ENCODE data around the gene PHLDA3.

The PHLDA3 gene

GRCh38 chr1:201465698-201466290 lies 3.2 kb downstream of the PHLDA3 start:
- DNase-seq (no peak), ATAC-seq (ENCODE audit: insufficient read depth, low read depth) (no peak)
- Histone ChIP-seq H3K9me3 (ENCODE audit: insufficient read depth, low read length, severe bottlenecking) (no peaks in the 10 kb centered on the region), H3K27ac (ENCODE audit: low read length) (no peak overlapping the region), H4K20me1 (ENCODE audit: insufficient read depth, low read length) (peaks cover 8% of the 10 kb centered on the region), H3K27me3 (ENCODE audit: insufficient read depth, low read length, poor library complexity) (no peaks in the 10 kb centered on the region), H3K4me2 (ENCODE audit: insufficient read depth, low read length) (no peak overlapping the region), H3K9ac (ENCODE audit: low read depth, low read length) (no peak overlapping the region), H3K4me3 (ENCODE audit: low read depth in 1 of 2, low read length in 2 of 2) (no peak overlapping the region), H2AFZ (ENCODE audit: low read depth, low read length) (no peak overlapping the region), H3K79me2 (ENCODE audit: insufficient read depth, low read length) (peaks cover 4% of the 10 kb centered on the region), H3K36me3 (ENCODE audit: insufficient read depth, low read length) (peaks cover 7% of the 10 kb centered on the region), H3K4me1 (ENCODE audit: insufficient read depth, low read length) (peaks cover 31% of the 10 kb centered on the region)
- TF ChIP-seq CTCF (IDR thresholded peaks at IDR 0.05; ENCODE audit: borderline replicate concordance, extremely low read depth, low read length, poor library complexity, severe bottlenecking) (no peak), EZH2 (IDR thresholded peaks at IDR 0.05; ENCODE audit: borderline replicate concordance, low read depth, low read length, severe bottlenecking) (no peak)

- H3K27me3 ChIP-seq (ENCODE audit: insufficient read depth, low read length, poor library complexity), result no peaks in the 10 kb centered on the region
- peaks cover 12% of the 10 kb centered on the region for H3K4me1 ChIP-seq (ENCODE audit: insufficient read depth, low read length)
- H3K79me2 ChIP-seq (ENCODE audit: insufficient read depth, low read length), result peaks cover 3% of the 10 kb centered on the region
- H3K9me3 ChIP-seq (ENCODE audit: insufficient read depth, low read length, severe bottlenecking), result no peaks in the 10 kb centered on the region
- H3K36me3 ChIP-seq (ENCODE audit: insufficient read depth, low read length), result peaks cover 7% of the 10 kb centered on the region
- H3K27ac ChIP-seq (ENCODE audit: low read length), result no peak overlapping the region
- H4K20me1 ChIP-seq (ENCODE audit: insufficient read depth, low read length), result peaks cover 4% of the 10 kb centered on the region
- no peak overlapping the region for H3K4me2 ChIP-seq (ENCODE audit: insufficient read depth, low read length)
- 0 out of 3 replicates have a peak, but pooled peaks have one; percentile 20 for ATAC-seq (ENCODE audit: insufficient read depth, low read depth)
- no peak overlapping the region for H2AFZ ChIP-seq (ENCODE audit: low read depth, low read length)
- H3K4me3 ChIP-seq (ENCODE audit: low read depth in 1 of 2, low read length in 2 of 2), result no peak overlapping the region
- no peak overlapping the region for H3K9ac ChIP-seq (ENCODE audit: low read depth, low read length)
- no peak for TF ChIP-seq EZH2 (IDR thresholded peaks at IDR 0.05; ENCODE audit: borderline replicate concordance, low read depth, low read length, severe bottlenecking)
- TF ChIP-seq CTCF (IDR thresholded peaks at IDR 0.05; ENCODE audit: borderline replicate concordance, extremely low read depth, low read length, poor library complexity, severe bottlenecking), result no peak
- DNase-seq, result no peak
Measured at GRCh38 chr1:201463071-201463552, 5.9 kb downstream of the PHLDA3 start.

- H3K4me3 ChIP-seq (ENCODE audit: low read depth in 1 of 2, low read length in 2 of 2), result no peak overlapping the region
- DNase-seq, result no peak
- no peaks in the 10 kb centered on the region; the same call in 1 of the 2 replicates for H4K20me1 ChIP-seq (ENCODE audit: insufficient read depth, low read length)
- H3K36me3 ChIP-seq (ENCODE audit: insufficient read depth, low read length), result peaks cover 7% of the 10 kb centered on the region
- H3K4me1 ChIP-seq (ENCODE audit: insufficient read depth, low read length), result 0 out of 2 replicates have a peak, but pooled peaks cover 2% of the 10 kb centered on the region
- no peaks in the 10 kb centered on the region for H3K9me3 ChIP-seq (ENCODE audit: insufficient read depth, low read length, severe bottlenecking)
- H3K27ac ChIP-seq (ENCODE audit: low read length), result no peak overlapping the region
- H3K79me2 ChIP-seq (ENCODE audit: insufficient read depth, low read length), result no peaks in the 10 kb centered on the region
- TF ChIP-seq CTCF (IDR thresholded peaks at IDR 0.05; ENCODE audit: borderline replicate concordance, extremely low read depth, low read length, poor library complexity, severe bottlenecking) (no peak), EZH2 (IDR thresholded peaks at IDR 0.05; ENCODE audit: borderline replicate concordance, low read depth, low read length, severe bottlenecking) (no peak)
- no peak overlapping the region for H3K4me2 ChIP-seq (ENCODE audit: insufficient read depth, low read length)
- H3K27me3 ChIP-seq (ENCODE audit: insufficient read depth, low read length, poor library complexity), result no peaks in the 10 kb centered on the region
- H2AFZ ChIP-seq (ENCODE audit: low read depth, low read length), result no peak overlapping the region
- H3K9ac ChIP-seq (ENCODE audit: low read depth, low read length), result no peak overlapping the region
- ATAC-seq (ENCODE audit: insufficient read depth, low read depth), result no peak
Measured at GRCh38 chr1:201461645-201462441, 7.1 kb downstream of the PHLDA3 start.

All from DND-41 (cell line).